ENCODE measurements around the gene CHCHD4. TPM values are rescaled to one million over a fixed set of nuclear protein-coding genes. Genes with fewer than 3 reads are reported as not detected.
"Not testable (repeated sequence)": the region's sequence is repeated elsewhere in the genome, so short reads cannot be mapped to it uniquely, and the experiment has no call there.

The CHCHD4 gene
- total and polyA plus RNA-seq, 4 donors: 8.8 to 14.0 (median 9.0) TPM

DNA sequence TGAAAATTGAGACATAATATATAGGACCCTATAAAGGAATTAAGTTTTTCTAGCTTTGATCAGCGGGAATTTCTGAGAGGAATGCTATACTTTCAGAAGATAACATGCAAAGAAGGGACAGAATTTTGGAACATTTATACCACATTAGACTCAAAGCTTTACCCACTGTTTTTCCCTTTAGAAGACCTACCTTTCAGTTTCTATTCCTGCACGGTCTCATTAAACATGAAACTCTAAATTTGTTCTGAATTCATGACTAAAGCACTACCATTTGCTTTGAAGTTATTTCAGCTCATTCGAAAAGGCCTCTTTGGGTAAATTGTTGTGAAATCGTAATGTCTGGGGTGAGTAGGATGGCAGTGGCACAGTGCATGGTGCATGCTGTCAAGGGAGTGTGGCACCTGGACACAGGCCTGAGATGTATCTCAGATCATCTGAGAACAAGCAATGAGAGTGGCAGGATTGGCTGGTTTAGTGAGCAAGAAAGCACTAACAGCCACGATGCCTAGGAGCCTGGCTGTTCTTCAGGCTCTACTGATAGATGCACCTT is 42.5 kb downstream of the CHCHD4 start:
- no peak overlapping the region for H3K27ac ChIP-seq (ENCODE audit: low read depth in 1 of 2, low read length in 1 of 2)
- TF ChIP-seq, protein P1, sequence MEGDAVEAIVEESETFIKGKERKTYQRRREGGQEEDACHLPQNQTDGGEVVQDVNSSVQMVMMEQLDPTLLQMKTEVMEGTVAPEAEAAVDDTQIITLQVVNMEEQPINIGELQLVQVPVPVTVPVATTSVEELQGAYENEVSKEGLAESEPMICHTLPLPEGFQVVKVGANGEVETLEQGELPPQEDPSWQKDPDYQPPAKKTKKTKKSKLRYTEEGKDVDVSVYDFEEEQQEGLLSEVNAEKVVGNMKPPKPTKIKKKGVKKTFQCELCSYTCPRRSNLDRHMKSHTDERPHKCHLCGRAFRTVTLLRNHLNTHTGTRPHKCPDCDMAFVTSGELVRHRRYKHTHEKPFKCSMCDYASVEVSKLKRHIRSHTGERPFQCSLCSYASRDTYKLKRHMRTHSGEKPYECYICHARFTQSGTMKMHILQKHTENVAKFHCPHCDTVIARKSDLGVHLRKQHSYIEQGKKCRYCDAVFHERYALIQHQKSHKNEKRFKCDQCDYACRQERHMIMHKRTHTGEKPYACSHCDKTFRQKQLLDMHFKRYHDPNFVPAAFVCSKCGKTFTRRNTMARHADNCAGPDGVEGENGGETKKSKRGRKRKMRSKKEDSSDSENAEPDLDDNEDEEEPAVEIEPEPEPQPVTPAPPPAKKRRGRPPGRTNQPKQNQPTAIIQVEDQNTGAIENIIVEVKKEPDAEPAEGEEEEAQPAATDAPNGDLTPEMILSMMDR (IDR thresholded peaks at IDR 0.05; ENCODE audit: control extremely low read depth, extremely low read depth): no peak
- H3K36me3 ChIP-seq (ENCODE audit: control insufficient read depth in 4 of 4, insufficient read depth in 4 of 4, low read length in 4 of 4): no peaks in the 10 kb centered on the region
- H3K9me3 ChIP-seq (ENCODE audit: control insufficient read depth in 4 of 4, insufficient read depth in 3 of 4, low read length in 3 of 4): peaks cover 0 to 3% (median 1%) of the 10 kb centered on the region in 4 donors
- no peak overlapping the region for H3K9ac ChIP-seq (ENCODE audit: insufficient read depth in 1 of 2, low read length in 2 of 2)
- ATAC-seq (ENCODE audit: insufficient read depth, low FRiP score) (no peak), DNase-seq (no peak)
- WGBS, 2 donors: 86 to 92% methylated on average over 5 of the region's 5 CpGs
- no peaks in the 10 kb centered on the region for H3K27me3 ChIP-seq (ENCODE audit: control insufficient read depth in 3 of 3, insufficient read depth in 3 of 3, low read length in 2 of 3)
- no peak overlapping the region for H3K4me3 ChIP-seq
- no peaks in the 10 kb centered on the region for H3K4me1 ChIP-seq (ENCODE audit: control insufficient read depth in 5 of 5, insufficient read depth in 5 of 5, low read length in 5 of 5)

DNA sequence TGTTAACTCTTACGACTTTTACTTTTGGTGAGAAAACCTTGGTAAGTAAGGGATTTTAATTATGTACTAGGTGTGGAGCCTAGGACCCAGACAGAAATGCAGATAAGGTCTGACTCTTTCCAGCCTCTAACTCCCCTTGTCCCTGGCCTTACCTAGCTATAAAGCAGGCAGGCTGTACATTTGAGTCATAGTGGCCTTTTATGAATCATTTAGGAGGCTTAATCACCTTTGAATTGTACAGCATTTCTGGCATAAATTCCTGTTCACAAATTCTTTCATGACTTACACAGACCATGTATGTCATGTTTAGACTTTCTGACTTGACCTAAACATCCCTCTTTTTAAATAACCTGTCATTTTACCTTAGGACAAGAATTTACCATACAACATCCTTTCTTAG is 47.4 kb downstream of the CHCHD4 start:
- Histone ChIP-seq H3K4me3 (no peak overlapping the region), H3K4me1 (ENCODE audit: control insufficient read depth in 5 of 5, insufficient read depth in 5 of 5, low read length in 5 of 5) (no peaks in the 10 kb centered on the region), H3K9me3 (ENCODE audit: control insufficient read depth in 4 of 4, insufficient read depth in 3 of 4, low read length in 3 of 4) (peaks cover 0 to 3% (median 0%) of the 10 kb centered on the region in 4 donors), H3K27ac (ENCODE audit: low read depth in 1 of 2, low read length in 1 of 2) (no peak overlapping the region), H3K36me3 (ENCODE audit: control insufficient read depth in 4 of 4, insufficient read depth in 4 of 4, low read length in 4 of 4) (no peaks in the 10 kb centered on the region), H3K27me3 (ENCODE audit: control insufficient read depth in 3 of 3, insufficient read depth in 3 of 3, low read length in 2 of 3) (no peaks in the 10 kb centered on the region), H3K9ac (ENCODE audit: insufficient read depth in 1 of 2, low read length in 2 of 2) (no peak overlapping the region)
- 90 to 95% methylated on average over 1 of the region's 1 CpG for WGBS, 2 donors
- DNase-seq (no peak), ATAC-seq (ENCODE audit: insufficient read depth, low FRiP score) (no peak)
- TF ChIP-seq, protein P1 (IDR thresholded peaks at IDR 0.05; ENCODE audit: control extremely low read depth, extremely low read depth): no peak

DNA sequence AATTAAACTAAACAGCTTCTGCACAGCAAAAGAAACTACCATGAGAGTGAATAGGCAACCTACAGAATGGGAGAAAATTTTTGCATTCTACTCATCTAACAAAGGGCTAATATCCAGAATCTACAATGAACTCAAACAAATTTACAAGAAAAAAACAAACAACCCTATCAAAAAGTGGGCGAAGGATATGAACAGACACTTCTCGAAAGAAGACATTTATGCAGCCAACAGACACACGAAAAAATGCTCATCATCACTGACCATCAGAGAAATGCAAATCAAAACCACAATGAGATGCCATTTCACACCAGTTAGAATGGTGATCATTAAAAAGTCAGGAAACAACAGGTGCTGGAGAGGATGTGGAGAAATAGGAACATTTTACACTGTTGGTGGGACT is 49.4 kb downstream of the CHCHD4 start:
- not testable (repeated sequence) for ATAC-seq (ENCODE audit: insufficient read depth, low FRiP score); H3K9me3 ChIP-seq (ENCODE audit: control insufficient read depth in 4 of 4, insufficient read depth in 3 of 4, low read length in 3 of 4); DNase-seq; H3K9ac ChIP-seq (ENCODE audit: insufficient read depth in 1 of 2, low read length in 2 of 2); H3K4me1 ChIP-seq (ENCODE audit: control insufficient read depth in 5 of 5, insufficient read depth in 5 of 5, low read length in 5 of 5); H3K36me3 ChIP-seq (ENCODE audit: control insufficient read depth in 4 of 4, insufficient read depth in 4 of 4, low read length in 4 of 4); H3K27me3 ChIP-seq (ENCODE audit: control insufficient read depth in 3 of 3, insufficient read depth in 3 of 3, low read length in 2 of 3); H3K27ac ChIP-seq (ENCODE audit: low read depth in 1 of 2, low read length in 1 of 2); H3K4me3 ChIP-seq
- 80 to 89% methylated on average over 3 of the region's 3 CpGs for whole genome bisulfite sequencing, 2 donors

DNA sequence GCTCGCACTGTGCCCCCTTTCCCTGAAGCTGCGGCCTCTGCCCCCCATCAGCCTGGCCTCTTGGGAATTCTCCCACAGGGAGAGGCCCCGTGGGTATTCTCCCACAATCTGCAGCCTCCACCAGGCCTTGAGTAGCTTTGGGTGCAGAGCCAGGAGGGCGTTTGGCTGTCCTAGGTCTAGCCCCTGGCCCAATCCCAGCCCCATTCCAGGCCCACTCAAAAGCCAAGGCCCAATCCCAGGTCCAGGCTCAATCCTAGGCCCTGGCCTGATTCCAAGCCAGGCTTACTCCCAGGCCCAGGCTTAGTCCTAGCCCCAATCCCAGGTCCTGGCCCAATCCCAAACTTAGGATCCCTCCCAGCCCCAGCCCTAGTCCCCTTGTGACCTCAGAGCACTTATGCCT is 59.8 kb downstream of the CHCHD4 start:
- H3K9me3 ChIP-seq (ENCODE audit: control insufficient read depth in 4 of 4, insufficient read depth in 3 of 4, low read length in 3 of 4): no peaks in the 10 kb centered on the region
- ATAC-seq (ENCODE audit: insufficient read depth, low FRiP score): no peak
- no peak overlapping the region for H3K27ac ChIP-seq (ENCODE audit: low read depth in 1 of 2, low read length in 1 of 2)
- H3K4me1 ChIP-seq (ENCODE audit: control insufficient read depth in 5 of 5, insufficient read depth in 5 of 5, low read length in 5 of 5): no peaks in the 10 kb centered on the region
- WGBS, 2 donors: 72 to 85% methylated on average over 4 of the region's 4 CpGs
- H3K4me3 ChIP-seq: no peak overlapping the region
- no peaks in the 10 kb centered on the region for H3K27me3 ChIP-seq (ENCODE audit: control insufficient read depth in 3 of 3, insufficient read depth in 3 of 3, low read length in 2 of 3)
- no peak for DNase-seq
- H3K9ac ChIP-seq (ENCODE audit: insufficient read depth in 1 of 2, low read length in 2 of 2): no peak overlapping the region
- TF ChIP-seq, protein P1 (IDR thresholded peaks at IDR 0.05; ENCODE audit: control extremely low read depth, extremely low read depth): no peak
- no peaks in the 10 kb centered on the region for H3K36me3 ChIP-seq (ENCODE audit: control insufficient read depth in 4 of 4, insufficient read depth in 4 of 4, low read length in 4 of 4)

All from lung (tissue), 12 donors.